Loucy (cell line): ENCODE results near the gene NPHP4.

ENCODE experiments used
- H2AFZ ChIP-seq: fragments of 200-600 bp; sonication (generic); 2 replicates; pipeline ENCODE4 v1.6.0; 2016; ENCODE audit warnings: antibody characterized with exemption, mild to moderate bottlenecking, low read length, moderate library complexity
- H3F3A ChIP-seq: fragments of 200-600 bp; 2 replicates; pipeline ENCODE4 v1.6.0; 2016; ENCODE audit warnings: antibody characterized with exemption, low read depth, mild to moderate bottlenecking
- H3K27me3 ChIP-seq: fragments of 200-600 bp; sonication (generic); 2 replicates; pipeline ENCODE4 v1.6.1; 2014; ENCODE audit warnings: low read length, mild to moderate bottlenecking; ENCODE audit not compliant: insufficient read depth, poor library complexity, severe bottlenecking
- H3K36me3 ChIP-seq: fragments of 200-600 bp; sonication (generic); 2 replicates; pipeline ENCODE4 v1.6.1; 2016; ENCODE audit warnings: low read length; ENCODE audit not compliant: insufficient read depth
- H3K4me1 ChIP-seq: fragments of 200-600 bp; sonication (generic); 2 replicates; pipeline ENCODE4 v1.5.1; 2014; ENCODE audit warnings: low read length, mild to moderate bottlenecking; ENCODE audit not compliant: insufficient read depth, poor library complexity, severe bottlenecking
- H3K4me2 ChIP-seq: fragments of 200-600 bp; sonication (generic); 2 replicates; pipeline ENCODE4 v1.6.0; 2014; ENCODE audit warnings: antibody characterized with exemption, low read length, low read depth, mild to moderate bottlenecking; ENCODE audit not compliant: poor library complexity, severe bottlenecking
- H3K4me3 ChIP-seq: fragments of 200-600 bp; sonication (generic); 2 replicates; pipeline ENCODE4 v1.5.1; 2014; ENCODE audit warnings: low read length, mild to moderate bottlenecking, mixed read lengths; ENCODE audit not compliant: poor library complexity, severe bottlenecking
- H3K79me2 ChIP-seq: fragments of 200-600 bp; sonication (generic); 2 replicates; pipeline ENCODE4 v1.6.1; 2014; ENCODE audit warnings: low read length; ENCODE audit not compliant: insufficient read depth
- H3K9ac ChIP-seq: fragments of 200-600 bp; sonication (generic); 2 replicates; pipeline ENCODE4 v1.6.0; 2014; ENCODE audit warnings: mild to moderate bottlenecking, low read depth, low read length, moderate library complexity; ENCODE audit not compliant: poor library complexity, severe bottlenecking
- H3K9me2 ChIP-seq: fragments of 200-600 bp; sonication (generic); replicated peaks from 2 replicates; pipeline ENCODE4 v1.6.1; 2016; ENCODE audit warnings: low read depth, low read length, mixed read lengths
- H3K9me3 ChIP-seq: fragments of 200-600 bp; sonication (generic); 2 replicates; pipeline ENCODE4 v1.6.1; 2014; ENCODE audit warnings: mild to moderate bottlenecking, antibody characterized with exemption, low read length, low read depth; ENCODE audit not compliant: insufficient read depth
- H4K20me1 ChIP-seq: fragments of 200-600 bp; sonication (generic); 2 replicates; pipeline ENCODE4 v1.6.0; 2014; ENCODE audit warnings: antibody characterized with exemption, low read length, mild to moderate bottlenecking; ENCODE audit not compliant: insufficient read depth, poor library complexity, severe bottlenecking
- EZH2phosphoT487 ChIP-seq: fragments of 200-600 bp; IDR thresholded peaks from 2 replicates; pipeline ENCODE4 v1.6.1; 2018; ENCODE audit warnings: antibody characterized with exemption, mild to moderate bottlenecking, moderate library complexity, borderline replicate concordance
- TF ChIP-seq, protein P1 (sequence below): fragments of 200-600 bp; sonication (generic); conservative IDR thresholded peaks from 2 replicates; pipeline ENCODE4 v1.5.1; 2014; ENCODE audit warnings: mild to moderate bottlenecking, antibody characterized with exemption, low read length

Gene NPHP4

DNA sequence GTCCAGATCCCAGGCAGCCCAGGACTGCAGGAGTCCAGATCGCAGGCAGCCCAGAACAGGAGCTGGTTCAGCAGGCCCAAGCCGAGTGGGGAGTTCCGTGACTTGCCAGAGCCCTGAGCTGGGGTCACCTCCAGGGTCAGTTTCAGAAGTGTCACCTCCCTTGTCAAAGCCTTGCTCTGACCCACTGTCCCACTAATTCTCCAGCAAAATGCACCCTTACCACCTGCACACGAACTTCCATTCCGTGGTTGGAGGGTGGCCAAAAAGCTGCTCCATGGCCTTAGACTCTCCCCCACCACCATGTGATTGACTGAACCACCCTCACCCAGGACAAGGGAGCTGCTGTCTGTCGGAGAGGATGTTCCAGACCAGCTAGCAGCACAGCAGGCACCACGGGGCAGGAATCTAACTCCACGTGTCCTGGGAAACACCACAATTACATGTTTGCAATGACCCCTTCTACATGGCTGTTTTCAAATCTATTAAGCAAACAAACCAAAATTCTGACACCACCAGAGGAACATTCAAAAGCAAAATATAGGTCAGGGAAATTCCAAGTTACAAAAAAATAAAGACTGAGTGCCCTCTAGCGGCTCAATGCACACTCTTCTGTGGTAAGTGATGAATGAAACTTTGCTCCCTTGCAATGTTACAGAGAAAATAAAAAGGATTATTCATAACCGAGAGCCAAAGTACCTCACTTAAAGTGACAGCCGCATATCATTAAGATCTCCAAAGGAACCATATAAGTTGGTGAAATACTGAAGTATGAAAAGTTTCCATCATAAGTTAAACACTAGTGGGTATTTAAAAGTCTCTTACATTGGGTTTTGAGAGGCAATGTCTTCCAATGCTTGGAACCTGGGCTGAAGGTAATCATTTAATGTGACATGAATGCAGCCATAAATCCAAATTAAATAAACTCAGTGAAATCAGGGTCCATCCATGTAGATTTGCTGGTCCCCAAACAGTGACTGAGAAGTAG, 76.3 kb downstream of the NPHP4 start:
- H3K9me3 ChIP-seq: no peaks in the 10 kb centered on the region
- H2AFZ ChIP-seq: no peak overlapping the region
- no peaks in the 10 kb centered on the region for H3K79me2 ChIP-seq
- H3K27me3 ChIP-seq: no peaks in the 10 kb centered on the region
- H3K4me3 ChIP-seq: no peak overlapping the region
- H3K4me2 ChIP-seq: no peak overlapping the region
- TF ChIP-seq, protein P1, sequence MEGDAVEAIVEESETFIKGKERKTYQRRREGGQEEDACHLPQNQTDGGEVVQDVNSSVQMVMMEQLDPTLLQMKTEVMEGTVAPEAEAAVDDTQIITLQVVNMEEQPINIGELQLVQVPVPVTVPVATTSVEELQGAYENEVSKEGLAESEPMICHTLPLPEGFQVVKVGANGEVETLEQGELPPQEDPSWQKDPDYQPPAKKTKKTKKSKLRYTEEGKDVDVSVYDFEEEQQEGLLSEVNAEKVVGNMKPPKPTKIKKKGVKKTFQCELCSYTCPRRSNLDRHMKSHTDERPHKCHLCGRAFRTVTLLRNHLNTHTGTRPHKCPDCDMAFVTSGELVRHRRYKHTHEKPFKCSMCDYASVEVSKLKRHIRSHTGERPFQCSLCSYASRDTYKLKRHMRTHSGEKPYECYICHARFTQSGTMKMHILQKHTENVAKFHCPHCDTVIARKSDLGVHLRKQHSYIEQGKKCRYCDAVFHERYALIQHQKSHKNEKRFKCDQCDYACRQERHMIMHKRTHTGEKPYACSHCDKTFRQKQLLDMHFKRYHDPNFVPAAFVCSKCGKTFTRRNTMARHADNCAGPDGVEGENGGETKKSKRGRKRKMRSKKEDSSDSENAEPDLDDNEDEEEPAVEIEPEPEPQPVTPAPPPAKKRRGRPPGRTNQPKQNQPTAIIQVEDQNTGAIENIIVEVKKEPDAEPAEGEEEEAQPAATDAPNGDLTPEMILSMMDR: peak; percentile 80
- TF ChIP-seq EZH2phosphoT487: no peak
- H3K9ac ChIP-seq: no peak overlapping the region
- H3F3A ChIP-seq: no peaks in the 10 kb centered on the region
- H3K4me1 ChIP-seq: no peaks in the 10 kb centered on the region
- H4K20me1 ChIP-seq: no peaks in the 10 kb centered on the region
- H3K36me3 ChIP-seq: no peaks in the 10 kb centered on the region
- H3K9me2 ChIP-seq: no peaks in the 10 kb centered on the region

DNA sequence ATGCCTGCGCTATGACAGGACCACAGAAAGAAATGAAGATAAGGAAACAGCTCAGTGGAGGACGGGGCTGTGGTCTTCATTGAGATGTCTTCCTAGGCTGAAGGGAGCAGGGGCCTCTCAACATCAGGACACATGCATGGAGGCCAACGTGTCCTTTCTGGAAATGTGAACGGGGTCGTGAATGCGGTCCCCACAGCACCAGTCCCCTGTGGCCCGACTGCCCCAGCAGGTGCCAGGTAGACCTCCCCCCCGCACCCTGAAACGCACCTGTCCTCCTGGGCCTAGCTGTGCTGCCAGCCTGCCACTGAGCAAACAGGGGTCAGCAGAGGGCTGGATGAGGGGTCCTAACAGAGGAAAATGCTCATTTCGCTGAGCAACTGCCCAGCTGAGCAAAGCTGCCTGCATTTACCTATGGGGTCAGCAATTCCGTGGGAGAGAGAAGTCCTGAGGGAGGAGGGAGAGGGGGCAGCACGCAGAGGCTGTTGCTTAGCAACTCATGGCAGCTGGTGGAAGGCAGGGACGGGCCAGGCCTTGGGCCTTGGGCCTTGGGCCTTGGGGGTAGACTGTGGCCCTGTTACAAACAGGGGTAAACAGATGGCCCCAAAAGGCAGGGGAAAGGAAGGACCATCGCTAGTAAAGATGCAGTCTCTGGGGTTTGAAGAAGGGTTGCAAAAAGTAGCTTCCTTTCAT, 77.4 kb downstream of the NPHP4 start:
- Histone ChIP-seq H3K27me3 (no peaks in the 10 kb centered on the region), H3K9me2 (no peaks in the 10 kb centered on the region), H3F3A (no peaks in the 10 kb centered on the region), H3K9ac (no peak overlapping the region), H3K4me3 (no peak overlapping the region), H3K4me2 (no peak overlapping the region), H3K4me1 (no peaks in the 10 kb centered on the region), H3K79me2 (no peaks in the 10 kb centered on the region), H3K36me3 (no peaks in the 10 kb centered on the region), H3K9me3 (no peaks in the 10 kb centered on the region), H4K20me1 (no peaks in the 10 kb centered on the region), H2AFZ (no peak overlapping the region)
- no peak for TF ChIP-seq EZH2phosphoT487
- TF ChIP-seq, protein P1: no peak

DNA sequence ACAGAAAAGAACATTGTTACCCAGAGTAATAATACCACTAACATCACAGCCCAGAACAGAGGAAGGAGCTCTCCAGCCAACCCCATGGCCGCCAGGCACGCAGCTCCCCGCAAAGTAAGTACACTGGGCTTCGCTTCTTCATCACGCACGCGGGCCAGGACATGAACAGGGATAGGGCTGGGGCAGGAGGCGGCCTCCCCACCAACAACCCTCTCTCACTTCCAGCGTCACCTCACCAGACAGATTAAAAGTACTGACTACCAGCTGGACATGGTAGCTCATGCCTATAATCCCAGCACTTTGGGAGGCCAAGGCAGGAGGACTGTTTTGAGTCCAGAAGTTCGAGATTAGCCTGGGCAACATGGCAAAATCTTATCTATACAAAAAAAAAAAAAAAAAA, 78.3 kb downstream of the NPHP4 start:
- H2AFZ ChIP-seq: no peak overlapping the region
- H3F3A ChIP-seq: no peaks in the 10 kb centered on the region
- no peaks in the 10 kb centered on the region for H3K36me3 ChIP-seq
- no peak overlapping the region for H3K4me3 ChIP-seq
- no peaks in the 10 kb centered on the region for H3K9me2 ChIP-seq
- no peaks in the 10 kb centered on the region for H3K27me3 ChIP-seq
- H3K9ac ChIP-seq: no peak overlapping the region
- no peak for TF ChIP-seq EZH2phosphoT487
- H4K20me1 ChIP-seq: no peaks in the 10 kb centered on the region
- no peaks in the 10 kb centered on the region for H3K9me3 ChIP-seq
- H3K4me2 ChIP-seq: no peak overlapping the region
- no peaks in the 10 kb centered on the region for H3K79me2 ChIP-seq
- no peaks in the 10 kb centered on the region for H3K4me1 ChIP-seq
